Uterus (tissue), 4 donors: ENCODE measurements around the gene KCNK2. TPM values are rescaled to one million over a fixed set of nuclear protein-coding genes. Genes with fewer than 3 reads are reported as not detected.

Experiments used
- DNase-seq, 2 donors: peaks; one replicate each; pipeline ENCODE4 v3.0.0-alpha.2; 2019 to 2020
- H3K27ac ChIP-seq, 2 donors: fragments of 200-600 bp; sonication (generic); 1 replicate in 1 of 2; 2 replicates in 1 of 2; pipeline ENCODE4 v1.5.1; 2016 to 2018
- H3K27me3 ChIP-seq, 2 donors: fragments of 200-600 bp; sonication (generic); one replicate each; pipeline ENCODE4 v1.5.1; 2018 to 2019; ENCODE audit warnings: control low read depth in 1 of 2
- H3K36me3 ChIP-seq, 2 donors: fragments of 200-600 bp; sonication (generic); one replicate each; pipeline ENCODE4 v1.5.1; 2019; ENCODE audit warnings: control low read depth in 1 of 2
- H3K4me1 ChIP-seq, 2 donors: fragments of 200-600 bp; sonication (generic); one replicate each; pipeline ENCODE4 v1.5.1; 2018 to 2019; ENCODE audit warnings: control low read depth in 1 of 2
- H3K4me3 ChIP-seq, 2 donors: fragments of 200-600 bp; sonication (generic); 1 replicate in 1 of 2; 2 replicates in 1 of 2; pipeline ENCODE4 v1.5.1; 2018 to 2019; ENCODE audit warnings: mild to moderate bottlenecking in 1 of 2
- H3K9me3 ChIP-seq, 2 donors: fragments of 200-600 bp; sonication (generic); one replicate each; pipeline ENCODE4 v1.5.1; 2019; ENCODE audit warnings: control low read depth in 1 of 2
- CTCF ChIP-seq, 4 experiments: fragments of 200-600 bp in 2 of 4; fragments of 450-650 bp in 2 of 4; sonication (generic) in 2 of 4; IDR thresholded peaks; one replicate each; pipeline ENCODE4 v1.5.1; 2016 to 2019; ENCODE audit warnings: antibody characterized with exemption in 4 of 4, mild to moderate bottlenecking in 2 of 4, moderate library complexity in 1 of 4
- POLR2A ChIP-seq, 2 donors: fragments of 450-650 bp; IDR thresholded peaks; one replicate each; pipeline ENCODE4 v1.6.1; 2016; ENCODE audit warnings: antibody characterized with exemption in 2 of 2, mild to moderate bottlenecking in 1 of 2, moderate library complexity in 1 of 2
- intact Hi-C: fragments of 100-400 bp; cut with DNase I; formaldehyde crosslinking; loops from one replicate; pipeline ENCODE4 v1.15.1; 2023; ENCODE audit warnings: low total_unique reads
- total RNA-seq, 4 donors: library from RNA; depleted of rRNA in 3 of 4; stranded (reverse); fragments of >200 nt in 3 of 4; gene quantifications; one replicate each; pipeline versions ENCODE4 v1.1.0 to v1.2.4, GENCODE V29; 2014 to 2023
- donor health status: DM: yes; HTN: yes; CAD: no.

The KCNK2 gene
- total RNA-seq, 4 donors from 2014 or later = 3.0 to 3.8 TPM; not detected in 2

GRCh38 chr1:215044151-215044550 lies 38.4 kb upstream of the KCNK2 start:
- intact Hi-C loops = no loop called here
- Histone ChIP-seq H3K4me1 (no peaks in the 10 kb centered on the region), H3K9me3 (no peaks in the 10 kb centered on the region), H3K36me3 (no peaks in the 10 kb centered on the region), H3K27me3 (no peaks in the 10 kb centered on the region), H3K4me3 (no peak overlapping the region), H3K27ac (no peak overlapping the region)
- DNase-seq = no peak
- TF ChIP-seq CTCF (IDR thresholded peaks at IDR 0.05) = no peak
- TF ChIP-seq POLR2A (IDR thresholded peaks at IDR 0.05) = no peak

- no peak for DNase-seq
- TF ChIP-seq POLR2A (IDR thresholded peaks at IDR 0.05) (no peak), CTCF (IDR thresholded peaks at IDR 0.05) (no peak)
- Histone ChIP-seq H3K27ac (no peak overlapping the region), H3K36me3 (no peaks in the 10 kb centered on the region), H3K9me3 (no peaks in the 10 kb centered on the region), H3K27me3 (no peaks in the 10 kb centered on the region), H3K4me3 (no peak overlapping the region), H3K4me1 (no peaks in the 10 kb centered on the region)
- intact Hi-C loops = no loop called here
Observed at GRCh38 chr1:215045698-215046308, 36.7 kb upstream of the KCNK2 start.

- no peak for DNase-seq
- H3K9me3 ChIP-seq = no peaks in the 10 kb centered on the region
- intact Hi-C loops = no loop called here
Observed at GRCh38 chr1:215052256-215053015, 30.1 kb upstream of the KCNK2 start.

GRCh38 chr1:215054266-215054665 lies 28.3 kb upstream of the KCNK2 start:
- H3K4me3 ChIP-seq = no peak overlapping the region
- no peak for DNase-seq
- no peak overlapping the region for H3K27ac ChIP-seq
- no peaks in the 10 kb centered on the region for H3K36me3 ChIP-seq
- no peaks in the 10 kb centered on the region for H3K27me3 ChIP-seq
- no peaks in the 10 kb centered on the region for H3K4me1 ChIP-seq
- TF ChIP-seq POLR2A (IDR thresholded peaks at IDR 0.05) (no peak), CTCF (IDR thresholded peaks at IDR 0.05) (no peak)
- no peaks in the 10 kb centered on the region for H3K9me3 ChIP-seq
- intact Hi-C loops = no loop called here

More at GRCh38 chr1:215052256-215053015, 30.1 kb upstream of the KCNK2 start:
- TF ChIP-seq CTCF (IDR thresholded peaks at IDR 0.05) = no peak
- TF ChIP-seq POLR2A (IDR thresholded peaks at IDR 0.05) = no peak
- Histone ChIP-seq H3K4me1 (no peaks in the 10 kb centered on the region), H3K4me3 (no peak overlapping the region), H3K36me3 (no peaks in the 10 kb centered on the region), H3K27me3 (no peaks in the 10 kb centered on the region), H3K27ac (no peak overlapping the region)

- Histone ChIP-seq H3K27ac (no peak overlapping the region), H3K4me3 (no peak overlapping the region)
Observed at GRCh38 chr1:215055281-215055935, 27.1 kb upstream of the KCNK2 start.

More at GRCh38 chr1:215055281-215055935, 27.1 kb upstream of the KCNK2 start:
- no peak for DNase-seq
- no peaks in the 10 kb centered on the region for H3K9me3 ChIP-seq
- TF ChIP-seq POLR2A (IDR thresholded peaks at IDR 0.05) = no peak
- TF ChIP-seq CTCF (IDR thresholded peaks at IDR 0.05) = no peak
- intact Hi-C loops = no loop called here
- H3K27me3 ChIP-seq = no peaks in the 10 kb centered on the region
- H3K4me1 ChIP-seq = no peaks in the 10 kb centered on the region
- H3K36me3 ChIP-seq = no peaks in the 10 kb centered on the region
